PFSK-1 (cell line): ENCODE data around the gene SIAH2.

ENCODE experiments used
- FOXP2 ChIP-seq: optimal IDR thresholded peaks from 2 replicates; pipeline ENCODE3; 2011; ENCODE audit warnings: borderline replicate concordance, control low read depth, inconsistent platforms; ENCODE audit not compliant: insufficient read depth; ENCODE audit errors: extremely low read length, extremely low read depth
- POLR2AphosphoS5 ChIP-seq: IDR thresholded peaks from 2 replicates; pipeline ENCODE4 v1.6.1; 2012; ENCODE audit warnings: low read depth, mild to moderate bottlenecking, control low read depth, low read length, moderate library complexity
- SIN3A ChIP-seq: IDR thresholded peaks from 2 replicates; pipeline ENCODE4 v1.6.1; 2012; ENCODE audit warnings: mild to moderate bottlenecking, low read length, moderate library complexity, borderline replicate concordance; ENCODE audit not compliant: insufficient read depth
- TAF1 ChIP-seq: IDR thresholded peaks from 2 replicates; pipeline ENCODE4 v1.6.1; 2012; ENCODE audit warnings: low read length, control low read depth, borderline replicate concordance; ENCODE audit not compliant: insufficient read depth
- TF ChIP-seq, protein P1 (sequence below), 2 experiments: IDR thresholded peaks; 2 replicates each; pipeline versions ENCODE4 v1.6.1 to v1.8.0; 2011 to 2012; ENCODE audit warnings: low read depth in 2 of 2, low read length in 2 of 2, control low read depth in 1 of 2, inconsistent platforms in 1 of 2, mild to moderate bottlenecking in 1 of 2, moderate library complexity in 1 of 2; ENCODE audit not compliant: insufficient read depth in 1 of 2

The SIAH2 gene

DNA sequence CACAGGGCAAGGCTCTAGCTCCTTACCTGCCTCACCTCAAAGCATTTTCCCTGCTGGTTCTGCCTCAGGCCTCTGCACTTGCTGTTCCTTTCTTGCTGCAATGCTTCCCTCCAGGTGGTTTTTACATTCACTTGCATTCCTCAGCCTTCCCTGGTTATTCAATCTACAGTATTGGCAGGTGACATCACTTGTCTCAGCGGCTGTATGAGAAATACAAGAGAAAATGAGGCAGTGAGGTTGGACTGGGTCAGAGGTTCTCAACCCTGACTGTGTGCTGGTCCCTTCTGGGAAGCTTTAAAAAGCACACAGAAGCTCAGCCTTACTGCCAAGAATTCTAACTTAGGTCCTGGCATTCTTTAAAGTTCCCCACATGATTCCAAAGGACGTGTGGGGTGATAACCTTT lies 26.7 kb downstream of the SIAH2 start:
- no peak for TF ChIP-seq FOXP2
- TF ChIP-seq POLR2AphosphoS5 = no peak
- TF ChIP-seq, protein P1, sequence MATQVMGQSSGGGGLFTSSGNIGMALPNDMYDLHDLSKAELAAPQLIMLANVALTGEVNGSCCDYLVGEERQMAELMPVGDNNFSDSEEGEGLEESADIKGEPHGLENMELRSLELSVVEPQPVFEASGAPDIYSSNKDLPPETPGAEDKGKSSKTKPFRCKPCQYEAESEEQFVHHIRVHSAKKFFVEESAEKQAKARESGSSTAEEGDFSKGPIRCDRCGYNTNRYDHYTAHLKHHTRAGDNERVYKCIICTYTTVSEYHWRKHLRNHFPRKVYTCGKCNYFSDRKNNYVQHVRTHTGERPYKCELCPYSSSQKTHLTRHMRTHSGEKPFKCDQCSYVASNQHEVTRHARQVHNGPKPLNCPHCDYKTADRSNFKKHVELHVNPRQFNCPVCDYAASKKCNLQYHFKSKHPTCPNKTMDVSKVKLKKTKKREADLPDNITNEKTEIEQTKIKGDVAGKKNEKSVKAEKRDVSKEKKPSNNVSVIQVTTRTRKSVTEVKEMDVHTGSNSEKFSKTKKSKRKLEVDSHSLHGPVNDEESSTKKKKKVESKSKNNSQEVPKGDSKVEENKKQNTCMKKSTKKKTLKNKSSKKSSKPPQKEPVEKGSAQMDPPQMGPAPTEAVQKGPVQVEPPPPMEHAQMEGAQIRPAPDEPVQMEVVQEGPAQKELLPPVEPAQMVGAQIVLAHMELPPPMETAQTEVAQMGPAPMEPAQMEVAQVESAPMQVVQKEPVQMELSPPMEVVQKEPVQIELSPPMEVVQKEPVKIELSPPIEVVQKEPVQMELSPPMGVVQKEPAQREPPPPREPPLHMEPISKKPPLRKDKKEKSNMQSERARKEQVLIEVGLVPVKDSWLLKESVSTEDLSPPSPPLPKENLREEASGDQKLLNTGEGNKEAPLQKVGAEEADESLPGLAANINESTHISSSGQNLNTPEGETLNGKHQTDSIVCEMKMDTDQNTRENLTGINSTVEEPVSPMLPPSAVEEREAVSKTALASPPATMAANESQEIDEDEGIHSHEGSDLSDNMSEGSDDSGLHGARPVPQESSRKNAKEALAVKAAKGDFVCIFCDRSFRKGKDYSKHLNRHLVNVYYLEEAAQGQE (IDR thresholded peaks at IDR 0.05; ENCODE audit: insufficient read depth in 1 of 2, low read depth in 2 of 2, low read length in 2 of 2) = no peak
- no peak for TF ChIP-seq TAF1
- TF ChIP-seq SIN3A = no peak

DNA sequence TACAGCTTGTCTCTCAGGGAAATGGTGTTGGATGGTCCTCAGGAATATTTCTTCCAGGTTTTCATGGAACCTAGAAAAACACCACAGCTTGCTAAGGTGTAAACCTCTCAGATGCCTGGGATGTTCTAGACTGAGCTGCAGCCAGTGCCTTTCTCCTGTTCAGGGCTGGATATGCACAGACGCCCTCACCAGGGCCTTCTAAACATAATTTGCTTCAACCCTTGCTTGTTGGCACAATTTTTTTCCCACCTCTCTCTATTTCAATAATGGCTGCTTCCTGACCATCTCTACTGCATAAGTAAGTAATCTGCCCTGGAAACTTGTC lies 28.2 kb downstream of the SIAH2 start:
- TF ChIP-seq, protein P1 (IDR thresholded peaks at IDR 0.05; ENCODE audit: insufficient read depth in 1 of 2, low read depth in 2 of 2, low read length in 2 of 2) = no peak
- no peak for TF ChIP-seq TAF1
- TF ChIP-seq POLR2AphosphoS5 = no peak
- no peak for TF ChIP-seq FOXP2
- TF ChIP-seq SIN3A = no peak

DNA sequence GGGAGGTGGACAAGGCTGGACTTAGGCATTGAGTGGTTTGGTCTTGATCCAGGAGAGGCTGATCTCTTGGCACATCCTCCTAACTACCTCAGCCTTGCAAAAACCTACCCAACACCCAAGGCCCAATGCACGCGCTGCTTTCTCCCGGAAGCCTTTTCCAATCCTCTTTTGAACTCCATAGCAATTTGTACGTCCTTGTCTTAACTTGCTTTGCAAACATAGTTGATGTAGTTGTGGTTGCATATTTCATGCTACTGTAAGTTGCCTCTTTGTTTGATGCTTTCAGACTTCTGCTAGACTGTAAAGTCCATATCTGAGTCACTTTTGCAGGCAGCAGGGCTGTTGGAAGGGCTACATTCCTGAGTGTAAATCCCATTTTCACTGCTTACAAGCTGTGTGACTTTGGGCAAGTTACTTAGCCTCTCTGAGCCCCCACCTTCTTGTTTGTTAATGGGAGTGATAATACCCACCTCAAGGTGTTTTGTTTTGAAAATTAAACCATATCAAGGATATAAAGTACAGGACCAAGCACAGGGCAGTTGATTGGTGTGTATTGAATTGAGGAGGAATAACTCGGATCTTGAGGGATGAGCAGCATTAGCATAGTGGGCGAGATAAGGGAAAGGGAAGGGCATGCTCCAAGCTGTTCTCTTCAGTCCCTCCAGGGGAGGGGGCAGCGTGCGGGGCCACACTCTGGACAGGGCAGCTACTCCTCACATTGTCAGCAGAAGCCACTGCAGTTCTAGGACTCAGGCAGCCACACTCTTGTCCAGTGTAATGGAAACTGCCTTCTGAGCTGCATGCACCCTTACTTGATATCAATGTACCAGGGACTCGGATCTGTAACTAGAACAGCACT lies 28.8 kb downstream of the SIAH2 start:
- no peak for TF ChIP-seq SIN3A
- TF ChIP-seq TAF1 = no peak
- TF ChIP-seq, protein P1 (IDR thresholded peaks at IDR 0.05; ENCODE audit: insufficient read depth in 1 of 2, low read depth in 2 of 2, low read length in 2 of 2) = no peak
- no peak for TF ChIP-seq FOXP2
- TF ChIP-seq POLR2AphosphoS5 = no peak

DNA sequence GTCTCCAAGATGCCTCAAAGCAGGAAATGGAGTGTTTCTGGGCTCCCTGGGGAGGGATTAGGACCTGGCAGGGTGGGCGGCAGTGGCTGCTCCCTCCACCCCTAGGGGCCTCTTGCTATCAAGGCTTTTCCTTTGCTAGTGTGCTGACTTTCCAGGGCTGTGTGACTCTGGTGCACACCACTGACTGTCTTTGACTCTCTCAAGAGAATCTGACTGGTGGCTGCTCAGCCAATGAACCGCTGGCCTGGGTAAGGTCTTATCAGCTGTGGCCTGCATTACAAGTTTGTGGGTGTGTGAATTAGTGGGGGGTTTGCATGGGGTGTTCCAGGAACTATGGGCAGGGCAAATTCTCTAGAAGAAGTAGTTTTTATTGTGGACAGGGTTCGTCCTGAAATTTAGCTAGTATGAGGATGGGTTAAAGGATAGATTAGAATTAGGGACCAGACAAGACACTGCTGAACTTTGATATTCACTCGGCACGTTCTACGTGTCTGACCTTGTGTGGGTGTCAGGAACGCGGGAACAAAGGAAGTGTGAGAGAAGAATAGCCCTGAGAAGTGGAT lies 29.5 kb downstream of the SIAH2 start:
- TF ChIP-seq TAF1 (no peak), POLR2AphosphoS5 (no peak), FOXP2 (no peak), SIN3A (no peak)
- TF ChIP-seq, protein P1 (IDR thresholded peaks at IDR 0.05; ENCODE audit: insufficient read depth in 1 of 2, low read depth in 2 of 2, low read length in 2 of 2) = no peak
